ENCODE measurements around the gene RNH1.
"Not testable (repeated sequence)": the region's sequence is repeated elsewhere in the genome, so short reads cannot be mapped to it uniquely, and the experiment has no call there.

Gene RNH1

DNA sequence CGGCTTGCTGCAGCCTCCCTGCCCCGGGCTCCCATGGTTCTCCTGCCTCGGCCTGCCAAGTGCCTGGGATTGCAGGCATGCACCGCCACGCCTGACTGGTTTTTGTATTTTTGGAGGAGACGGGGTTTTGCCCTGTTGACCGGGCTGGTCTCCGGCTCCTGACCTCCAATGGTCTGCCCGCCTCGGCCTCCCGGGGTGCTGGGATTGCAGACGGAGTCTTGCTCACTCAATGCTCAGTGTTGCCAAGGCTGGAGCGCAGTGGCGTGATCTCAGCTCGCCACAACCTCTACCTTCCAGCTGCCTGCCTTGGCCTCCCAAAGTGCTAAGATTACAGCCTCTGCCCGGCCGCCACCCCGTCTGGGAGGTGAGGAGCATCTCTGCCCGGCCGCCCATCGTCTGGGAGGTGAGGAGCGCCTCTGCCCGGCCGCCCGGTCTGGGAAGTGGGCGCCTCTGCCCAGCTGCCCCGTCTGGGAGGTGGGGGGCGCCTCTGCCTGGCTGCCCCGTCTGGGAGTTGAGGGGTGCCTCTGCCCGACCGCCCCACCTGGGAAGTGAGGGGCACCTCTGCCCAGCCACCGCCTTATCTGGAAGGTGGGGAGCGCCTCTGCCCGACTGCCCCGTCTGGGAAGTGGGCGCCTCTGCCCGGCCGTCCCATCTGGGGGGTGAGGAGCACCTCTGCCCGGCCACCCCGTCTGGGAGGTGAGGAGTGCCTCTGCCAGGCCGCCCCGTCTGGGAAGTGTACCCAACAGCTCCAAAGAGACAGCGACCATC lies 10.1 kb upstream of the RNH1 start:
- not testable (repeated sequence) for DNase-seq

DNA sequence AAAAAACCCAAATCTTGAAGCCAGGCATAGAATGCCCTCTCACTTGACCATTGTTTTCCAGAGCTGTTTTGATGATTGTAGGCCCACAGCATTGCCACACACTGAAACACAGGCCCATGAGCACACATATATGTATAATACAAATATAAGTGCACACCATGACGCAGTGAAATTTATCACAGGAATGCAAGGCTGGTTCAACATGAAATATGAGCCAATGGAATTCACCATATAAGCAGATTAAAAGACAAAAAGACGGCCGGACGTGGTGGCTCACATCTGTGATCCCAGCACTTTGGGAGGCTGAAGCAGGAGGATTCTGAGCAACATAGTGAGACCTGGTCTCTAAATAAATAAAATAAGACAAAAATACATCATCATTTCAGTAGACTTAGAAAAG lies 9.4 kb upstream of the RNH1 start:
- no peak for DNase-seq

DNA sequence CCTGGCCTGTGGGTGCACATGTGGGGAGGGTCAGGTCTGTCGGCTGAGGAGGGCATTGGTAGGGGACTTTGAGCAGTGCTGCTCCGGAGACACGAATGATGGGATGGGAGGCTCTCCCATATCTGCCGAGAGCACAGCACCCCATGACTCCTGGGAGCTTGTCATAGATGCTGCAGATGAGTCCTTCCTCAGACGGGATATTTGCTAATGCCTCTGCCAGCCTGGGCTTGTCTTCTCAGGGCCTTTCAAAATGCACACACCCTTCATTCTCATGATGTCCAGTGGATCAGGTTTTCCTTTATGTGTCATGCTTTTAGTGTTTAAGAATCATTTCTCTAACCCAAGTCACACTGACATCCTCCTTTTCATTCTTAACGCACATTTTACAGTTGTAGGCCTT lies 8.1 kb upstream of the RNH1 start:
- DNase-seq = no peak

DNA sequence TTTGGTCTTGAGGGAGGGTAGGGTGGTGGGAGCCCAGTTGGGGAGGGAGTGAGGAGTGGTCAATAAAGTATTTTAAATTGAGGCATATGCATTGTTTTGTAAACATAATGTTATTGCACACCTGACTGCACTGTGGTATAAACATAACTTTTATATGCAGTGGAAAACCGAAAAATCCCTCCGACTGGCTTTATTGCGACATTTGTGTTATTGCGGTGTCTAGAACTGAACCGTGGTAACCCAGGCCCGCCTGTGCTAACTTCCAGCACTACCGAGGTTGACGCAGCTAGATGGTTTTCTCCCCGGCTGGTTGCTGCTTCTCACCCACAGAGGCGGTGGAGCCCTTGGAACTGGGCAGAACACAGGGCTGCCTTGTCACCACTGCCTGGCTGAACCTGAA lies 7.6 kb upstream of the RNH1 start:
- no peak for DNase-seq

DNA sequence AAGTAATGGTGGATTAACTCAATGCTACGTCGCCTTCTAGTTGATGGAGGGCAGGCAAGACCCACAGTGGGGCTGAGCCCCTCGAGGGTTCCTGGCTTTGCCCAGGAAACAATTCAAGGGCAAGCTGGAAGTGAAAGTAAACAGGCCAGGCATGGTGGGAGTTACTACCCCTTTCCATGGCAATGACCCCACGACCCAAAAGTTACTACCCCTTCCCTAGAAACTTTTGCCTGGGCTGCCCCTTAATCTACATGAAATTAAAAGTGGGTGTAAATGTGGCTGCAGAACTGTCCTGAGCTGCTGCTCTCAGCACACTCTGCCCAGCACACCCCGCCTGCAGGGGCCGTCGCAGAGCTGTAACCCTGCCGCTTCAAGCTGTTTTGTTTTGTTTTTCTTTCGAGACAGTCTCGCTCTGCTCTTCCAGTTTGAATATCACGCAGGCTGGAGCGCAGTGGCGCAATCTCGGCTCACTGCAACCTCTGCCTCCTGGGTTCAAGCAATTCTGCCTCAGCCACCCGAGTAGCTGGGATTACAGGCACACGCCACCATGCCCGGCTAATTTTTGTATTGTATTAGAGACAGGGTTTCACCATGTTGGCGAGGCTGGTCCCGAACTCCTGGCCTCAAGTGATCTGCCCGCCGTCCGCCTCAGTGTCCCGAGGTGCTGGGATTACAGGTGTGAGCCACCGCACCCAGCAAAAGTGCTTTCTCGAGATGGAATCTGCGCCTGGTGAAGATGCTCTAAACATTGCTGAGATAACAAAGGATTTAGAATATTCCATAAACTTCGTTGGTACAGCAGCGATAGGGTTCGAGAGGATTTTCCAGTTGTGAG lies 5.9 kb upstream of the RNH1 start:
- DNase-seq = no peak

DNA sequence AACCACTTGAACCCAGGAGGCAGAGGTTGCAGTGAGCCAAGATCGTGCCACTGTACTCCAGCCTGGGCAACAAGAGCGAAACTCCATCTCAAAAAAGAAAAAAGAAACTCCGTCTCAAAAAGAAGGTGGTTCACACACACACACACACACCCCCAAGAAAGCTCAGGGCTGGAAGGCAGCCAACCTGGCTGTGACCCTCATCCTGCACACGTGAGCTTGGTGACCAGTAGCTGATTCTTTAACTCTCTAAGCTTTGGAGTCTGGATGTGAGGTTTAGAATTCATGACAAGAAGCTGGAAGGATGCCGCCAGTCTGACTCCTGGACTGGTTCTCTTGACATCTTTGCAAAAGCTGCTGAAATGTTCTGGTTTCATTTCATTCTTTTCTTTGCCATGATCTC lies 1.9 kb upstream of the RNH1 start:
- DNase-seq = no peak

DNA sequence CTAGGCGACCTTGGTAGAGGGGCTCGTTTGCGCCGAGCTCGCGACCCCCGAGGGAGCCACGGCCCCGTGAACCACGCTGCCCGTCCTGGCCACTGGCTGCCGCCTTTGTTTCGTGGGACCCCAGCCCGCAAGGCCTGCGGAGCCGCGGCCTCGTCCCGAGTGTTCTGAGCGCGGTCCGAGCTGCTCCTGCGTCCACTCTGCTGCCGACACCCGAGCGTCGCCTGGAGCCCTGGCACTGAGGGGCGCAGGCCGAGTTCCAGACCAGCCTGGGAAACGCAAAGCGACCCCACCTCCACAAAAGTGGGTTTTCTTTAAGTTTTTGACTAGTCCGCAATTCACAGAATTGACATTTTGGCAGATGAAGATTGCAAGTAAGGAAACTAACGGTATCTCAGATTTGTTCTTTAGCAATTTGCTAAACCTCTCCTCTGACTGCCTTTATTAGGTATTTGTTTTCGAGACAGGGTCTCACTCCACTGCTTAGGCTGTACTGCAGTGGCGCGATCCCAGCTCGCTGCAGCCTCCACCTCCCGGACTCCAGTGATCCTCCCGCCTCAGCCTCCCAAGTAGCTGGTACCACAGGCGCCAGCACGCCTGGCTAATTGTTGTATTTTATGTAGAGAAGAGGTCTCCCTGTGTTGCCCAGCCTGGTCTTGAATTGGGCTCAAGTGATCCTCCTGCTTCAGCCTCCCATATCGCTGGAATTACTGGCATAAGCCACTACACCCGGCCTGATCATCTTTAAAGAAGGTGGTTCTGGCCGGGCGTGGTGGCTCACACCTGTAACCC lies 879 bp upstream of the RNH1 start:
- DNase-seq = no peak

DNA sequence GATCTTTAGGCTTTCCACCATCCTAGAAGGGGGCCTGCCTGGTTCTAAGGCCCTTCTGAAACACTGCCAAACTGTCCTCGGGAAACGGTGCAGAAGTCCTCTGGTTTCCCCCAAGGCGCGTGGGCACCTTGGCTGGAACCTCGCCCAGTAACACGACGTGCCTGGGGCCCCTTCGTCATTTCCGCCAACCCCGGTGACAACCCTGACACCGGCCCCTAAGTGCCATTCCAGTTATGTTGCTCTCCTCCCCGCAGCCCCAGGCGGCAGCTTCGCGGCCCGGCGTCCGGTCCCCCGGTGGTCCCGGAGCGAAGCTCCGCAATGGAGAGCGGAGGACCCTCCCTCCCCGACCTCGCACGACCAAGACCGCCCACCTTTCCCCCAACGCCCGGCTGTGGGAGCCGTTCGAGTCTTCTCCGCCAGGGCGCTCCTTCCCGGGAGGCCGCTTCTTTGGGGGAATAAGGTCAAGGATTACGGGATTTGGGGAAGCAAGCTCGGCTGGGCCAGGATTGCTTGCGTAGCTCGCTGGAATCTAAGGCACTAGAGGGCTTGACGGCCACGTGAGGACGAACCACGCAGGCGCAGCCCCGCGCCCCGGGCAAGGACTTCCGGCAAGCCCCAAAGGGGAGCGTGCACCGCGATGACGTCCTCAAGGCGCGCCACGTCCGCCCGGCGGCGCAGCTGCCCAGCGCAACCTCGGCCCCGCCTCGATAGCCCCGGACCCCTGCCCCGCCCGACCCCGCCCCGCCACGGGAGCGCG lies 626 bp downstream of the RNH1 start:
- DNase-seq = peak; percentile 95 to 97

DNA sequence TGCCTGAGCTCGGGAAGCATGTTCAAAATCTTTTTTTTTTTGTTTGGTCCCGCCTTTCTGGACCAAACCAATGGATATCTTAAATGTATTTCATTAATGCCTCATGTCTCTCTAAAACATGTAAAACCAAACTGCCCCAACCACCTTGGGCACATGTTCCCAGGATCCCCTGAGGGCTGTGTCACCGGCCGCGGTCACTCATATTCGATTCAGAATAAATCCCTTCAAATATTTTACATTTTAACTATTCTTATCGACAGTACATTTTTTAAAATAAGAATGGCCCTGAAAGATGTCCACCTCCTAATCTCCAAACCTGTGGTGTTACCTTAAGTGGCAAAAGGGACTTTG lies 2.1 kb downstream of the RNH1 start:
- no peak for DNase-seq

DNA sequence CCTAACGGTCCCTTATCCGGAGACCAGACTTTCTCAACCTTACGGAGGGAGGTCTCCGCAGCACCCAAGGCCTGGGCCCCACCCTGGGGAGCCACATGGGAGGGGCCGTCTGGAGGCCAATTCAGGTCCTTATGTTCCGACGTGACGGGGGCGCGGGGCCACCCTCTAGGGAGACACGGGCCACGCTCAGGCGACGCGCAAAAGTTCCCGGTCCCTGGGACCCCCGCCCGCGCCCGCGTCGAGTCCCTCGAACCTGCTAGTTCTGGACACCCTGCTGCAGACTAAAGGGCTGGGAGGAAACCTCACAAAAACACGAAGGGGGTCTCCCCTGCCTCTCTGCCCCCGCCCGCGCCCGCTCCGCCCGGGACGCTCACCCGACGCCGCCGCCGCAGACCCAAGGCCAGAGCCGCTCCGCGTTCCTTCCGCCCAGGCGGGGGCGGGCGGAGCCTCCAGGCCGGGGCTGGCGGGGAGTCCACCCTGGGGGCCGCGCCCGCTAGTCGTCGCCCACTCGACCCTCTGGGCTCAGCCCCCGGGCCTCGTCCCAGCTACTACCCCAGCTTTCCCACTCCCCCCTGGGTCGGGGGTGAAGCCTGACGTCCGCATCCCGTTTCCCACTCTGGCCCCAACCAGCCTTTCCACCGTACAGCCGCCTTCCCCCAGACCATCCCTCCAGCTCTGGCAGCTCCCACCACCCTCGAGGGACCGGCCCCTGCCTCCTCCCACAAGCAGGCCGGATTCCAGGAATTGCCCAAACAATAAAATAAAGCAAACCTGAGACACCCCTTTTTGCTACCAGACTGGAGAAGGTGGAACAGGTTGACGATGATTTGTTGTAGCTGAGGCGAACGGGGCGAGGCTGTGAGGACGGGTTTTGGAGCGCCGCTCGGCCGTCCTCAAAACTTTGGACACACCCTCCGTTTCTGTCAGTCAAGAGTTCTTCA lies 2.7 kb downstream of the RNH1 start:
- DNase-seq = no peak

DNA sequence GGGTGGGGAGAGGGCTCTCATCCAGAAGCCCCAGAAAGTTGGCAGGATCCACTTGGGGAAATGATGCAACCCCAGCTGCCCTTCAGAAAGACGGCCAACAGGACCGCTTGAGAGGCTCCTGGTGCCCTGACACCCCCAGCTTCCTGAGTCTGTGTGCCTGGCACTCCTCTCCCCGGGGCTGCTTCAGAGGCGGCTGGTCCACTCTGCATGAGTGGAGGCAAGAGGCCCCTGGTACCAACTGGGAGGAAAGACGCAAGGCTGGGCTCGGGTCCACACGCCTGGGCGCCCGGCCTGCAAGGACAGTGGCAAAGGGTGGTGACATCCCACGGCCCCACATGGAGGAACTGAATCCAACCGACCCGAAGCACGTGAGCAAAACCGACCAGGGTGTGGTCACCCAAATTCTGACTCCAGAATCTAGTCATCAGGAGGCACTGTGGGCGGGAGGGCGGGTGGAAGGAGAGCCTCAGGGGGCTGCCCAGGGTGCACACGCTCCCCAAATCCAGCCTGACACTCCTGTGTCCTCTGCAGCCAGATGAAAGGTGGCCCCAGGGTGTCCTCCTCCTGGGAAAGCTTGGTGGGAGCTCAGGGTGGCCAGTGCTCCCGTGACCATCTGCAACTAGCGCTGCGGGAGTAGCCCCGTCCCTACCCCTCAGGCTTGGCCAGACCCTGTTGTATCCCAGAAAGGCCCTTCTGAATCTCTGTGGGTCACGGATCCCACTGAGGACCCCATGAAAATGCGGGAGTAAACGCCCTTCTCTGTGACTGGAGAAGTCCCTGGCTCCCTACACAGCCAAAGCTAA lies 3.7 kb downstream of the RNH1 start:
- DNase-seq = no peak

DNA sequence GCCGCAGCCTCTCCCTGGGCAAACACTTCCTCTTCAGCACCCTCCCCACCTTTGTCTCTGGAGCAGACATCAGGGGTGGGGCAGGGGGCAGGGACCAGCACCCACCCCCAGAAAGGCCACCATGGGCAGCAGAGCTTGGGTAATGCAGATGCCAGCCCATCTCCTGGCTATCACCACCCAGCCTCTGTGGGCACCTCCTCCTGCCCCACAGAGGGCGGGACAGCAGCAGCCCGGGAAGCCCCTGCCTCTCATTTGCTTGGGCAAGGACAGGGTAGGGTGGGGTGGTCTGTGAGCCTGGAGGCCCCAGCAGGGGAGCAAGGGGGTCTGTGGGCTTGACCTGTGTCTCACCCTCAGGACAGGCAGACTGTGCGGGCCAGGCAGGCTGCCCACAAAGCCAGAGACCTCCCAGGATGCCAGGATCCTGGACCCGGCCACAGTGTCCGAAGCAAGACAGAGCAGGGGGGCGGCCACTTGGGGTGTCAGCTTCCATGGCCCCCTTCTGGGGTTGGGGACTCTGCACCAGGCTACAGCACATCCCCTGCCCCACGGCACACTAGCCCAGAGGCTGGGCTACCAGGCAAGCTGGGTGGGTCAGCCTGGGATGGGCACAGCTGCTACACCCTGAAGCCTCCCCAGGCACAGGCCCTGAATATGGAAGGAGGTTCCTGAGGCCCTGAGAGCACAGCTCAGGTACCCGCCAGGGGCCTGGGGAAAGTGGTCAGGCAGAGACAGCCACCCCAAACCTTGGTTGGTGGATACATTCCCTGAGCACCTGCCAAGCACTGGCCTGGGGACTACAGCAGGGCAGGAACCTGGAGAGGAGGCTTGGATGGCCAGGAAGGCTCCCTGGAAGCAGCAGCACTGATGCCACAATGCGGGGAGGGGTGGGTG lies 4.5 kb downstream of the RNH1 start:
- no peak for DNase-seq

DNA sequence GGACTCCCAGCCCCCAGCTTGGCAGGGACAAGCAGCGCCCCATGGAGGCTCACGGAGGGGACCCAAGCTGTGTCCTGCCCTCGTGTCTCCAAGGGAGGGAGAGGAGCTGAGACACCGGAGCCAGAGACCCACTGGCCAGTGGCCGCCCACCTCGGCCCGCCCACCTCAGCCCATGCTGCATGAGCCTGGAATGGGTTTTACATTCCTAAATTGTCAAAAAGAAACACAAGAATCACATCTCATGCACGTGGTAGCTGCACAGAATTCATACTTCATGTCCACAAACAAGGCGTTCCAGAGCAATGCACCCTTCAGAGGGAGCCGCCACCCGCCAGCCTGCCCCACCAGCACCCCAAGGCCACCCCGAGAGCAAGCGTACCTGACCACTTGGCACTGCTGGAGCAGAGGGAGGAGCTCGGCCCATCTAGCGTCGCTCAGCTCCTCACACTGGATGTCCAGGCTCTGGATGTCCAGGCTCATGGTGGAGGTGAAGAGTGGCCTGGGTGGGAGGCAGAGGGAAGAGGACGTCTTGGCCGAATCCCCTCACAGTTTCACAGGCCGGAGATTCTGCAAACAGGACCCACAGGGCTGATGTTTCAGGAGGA lies 5.3 kb downstream of the RNH1 start:
- DNase-seq = no peak

DNA sequence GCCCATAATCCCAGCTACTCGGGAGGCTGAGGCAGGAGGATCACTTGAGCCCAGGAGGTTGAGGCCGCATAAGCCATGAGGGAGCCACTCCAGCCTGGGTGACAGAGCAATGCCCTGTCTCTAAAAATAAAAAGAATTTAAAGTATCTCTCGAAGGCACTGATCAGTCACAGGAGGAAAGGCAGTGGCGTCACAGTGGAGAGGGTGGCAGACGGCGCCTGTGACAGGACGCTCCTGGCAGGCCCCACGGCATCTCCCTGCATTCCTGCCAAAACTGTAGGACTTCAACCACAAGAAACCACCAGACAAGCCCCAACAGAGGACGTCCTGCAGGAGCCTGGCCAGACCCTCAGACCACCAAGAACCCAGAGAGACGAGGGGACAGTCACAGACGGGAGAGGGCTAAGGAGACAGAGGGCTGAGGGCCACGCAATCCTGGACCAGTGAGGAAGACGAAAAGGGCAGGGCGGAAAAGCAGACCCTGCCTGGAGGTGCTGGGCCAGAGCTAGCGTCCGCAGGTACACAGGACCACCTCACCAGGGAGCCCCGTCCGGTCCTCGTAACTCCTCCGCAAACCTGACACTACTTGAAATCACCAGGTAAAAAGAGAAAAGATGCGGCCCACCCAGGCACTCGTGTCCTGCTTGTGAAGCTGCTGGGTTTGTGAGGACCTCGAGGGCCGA lies 5.9 kb downstream of the RNH1 start:
- DNase-seq = no peak

DNA sequence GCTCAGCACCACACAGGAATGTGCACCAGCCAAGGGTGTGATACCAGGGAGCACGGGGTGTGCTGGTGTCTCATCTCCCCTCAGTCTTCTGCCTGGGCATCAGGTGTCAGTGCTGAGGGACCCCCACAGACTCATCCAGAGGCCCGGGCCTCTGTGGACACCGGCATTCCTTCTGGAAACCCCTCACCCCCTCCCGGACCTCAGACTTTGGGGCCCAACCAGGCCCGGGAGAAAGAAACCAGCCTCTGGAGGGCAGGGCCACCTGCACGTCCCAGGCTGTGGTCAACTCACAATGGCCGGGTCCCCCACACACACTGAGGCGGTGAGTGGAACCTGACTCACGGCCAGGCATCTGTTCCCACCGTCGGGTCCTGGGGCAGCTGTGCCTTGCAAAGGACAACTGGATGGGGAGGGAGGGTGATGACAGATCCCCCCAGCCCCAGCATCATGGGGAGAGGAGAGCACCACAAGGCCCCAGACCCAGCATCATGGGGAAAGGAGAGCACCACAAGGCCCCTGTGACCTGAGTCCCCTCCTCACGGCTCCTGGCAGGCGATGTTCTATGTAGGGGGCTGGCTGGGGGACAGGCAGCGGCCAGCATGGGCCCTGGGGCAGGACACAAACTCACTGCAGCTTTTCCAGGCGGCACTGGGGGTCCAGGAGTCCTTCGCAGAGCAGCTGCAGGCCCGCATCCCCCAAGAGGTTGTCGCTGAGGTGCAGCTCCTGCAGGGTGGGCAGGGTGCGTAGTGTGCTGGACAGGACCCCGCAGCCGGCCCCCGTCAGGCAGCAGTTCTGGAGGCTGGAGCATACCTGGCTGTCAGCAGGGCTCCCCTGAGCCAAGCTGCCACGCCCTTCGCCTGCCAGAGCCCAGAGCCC lies 7.6 kb downstream of the RNH1 start:
- no peak for DNase-seq

DNA sequence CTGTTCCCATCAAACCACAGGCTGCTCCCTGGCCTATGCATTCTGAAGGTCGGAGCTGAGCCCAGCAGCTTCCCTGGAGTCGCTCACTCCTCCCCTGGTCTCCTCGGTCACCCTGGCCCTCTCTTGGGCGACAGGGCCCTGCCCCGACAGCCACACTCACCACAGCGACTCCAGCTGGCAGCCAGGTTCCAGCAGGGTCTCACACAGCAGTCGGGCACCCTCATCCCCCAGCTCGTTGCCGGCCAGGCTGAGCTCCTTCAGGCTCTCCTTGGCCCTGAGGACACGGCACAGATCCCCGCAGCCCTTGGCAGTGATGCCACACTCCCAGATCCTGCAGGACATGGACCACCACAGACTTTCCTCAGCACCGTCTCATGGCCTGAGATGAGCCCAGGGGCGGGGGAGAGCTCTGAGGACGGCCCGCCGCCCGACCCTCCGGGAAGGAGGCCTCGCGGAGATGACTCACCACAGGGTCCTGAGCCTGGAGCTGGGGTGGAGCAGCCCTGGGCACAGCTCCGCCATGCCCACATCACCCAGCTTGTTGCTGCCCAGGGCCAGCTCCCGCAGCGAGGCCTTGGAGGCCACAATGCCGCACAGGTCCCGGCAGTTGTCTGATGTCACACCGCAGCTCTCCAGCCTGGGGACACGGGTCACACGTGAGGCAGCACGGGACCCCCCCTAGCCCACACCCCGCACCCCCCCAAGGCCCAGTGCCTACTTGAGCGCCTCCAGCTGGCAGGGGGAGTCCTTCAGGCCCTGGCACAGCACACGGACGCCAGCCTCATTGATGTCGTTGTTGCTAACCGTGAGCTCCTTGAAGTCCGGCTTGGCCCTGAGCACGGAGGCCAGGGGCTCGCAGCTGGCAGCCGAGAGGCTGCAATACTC lies 8.5 kb downstream of the RNH1 start:
- DNase-seq = no peak

Measured in activated CD4-positive, alpha-beta T cell treated with anti-CD3 and anti-CD28 coated beads for 4 hours (primary cell).